Caco-2 (cell line): Measurements from ENCODE around the gene MPND. TPM values are rescaled to one million over a fixed set of nuclear protein-coding genes. Genes with fewer than 3 reads are reported as not detected.

Experiments
- BruUV-seq: library from RNA; stranded (reverse); fragments of 400-500 nt; replicated peaks from 2 replicates; lab custom pipeline; 2021; lab: Mats Ljungman, UMichigan
- CTCF ChIA-PET: fragments of 300-600 bp; sonication (Branson Sonifier 250); formaldehyde crosslinking; loops from one replicate; lab custom pipeline; 2022; ENCODE audit warnings: antibody characterized with exemption; lab: Charles Lee
- POLR2A ChIA-PET: fragments of 300-600 bp; sonication (Branson Sonifier 250); formaldehyde crosslinking; loops from one replicate; lab custom pipeline; 2022; ENCODE audit warnings: antibody characterized with exemption; lab: Charles Lee
- DNase-seq, 2 experiments: peaks; one replicate each; pipeline versions ENCODE4 v3.0.0 to v3.0.0-alpha.2; 2020 to 2022
- H3K27me3 ChIP-seq: replicated peaks from 2 replicates; pipeline ENCODE4 v1.6.0; 2011; ENCODE audit warnings: low read length; ENCODE audit not compliant: control insufficient read depth, insufficient read depth
- H3K36me3 ChIP-seq: 2 replicates; pipeline ENCODE4 v1.5.1; 2011; ENCODE audit warnings: low read length; ENCODE audit not compliant: control insufficient read depth, insufficient read depth
- H3K4me1 ChIP-seq: fragments of 250-450 bp; sonication (Bioruptor Pico); 2 replicates; pipeline ENCODE4 v1.5.1; 2020; ENCODE audit warnings: mild to moderate bottlenecking
- H3K4me3 ChIP-seq: 2 replicates; pipeline ENCODE4 v1.5.1; 2011; ENCODE audit warnings: low read depth, mild to moderate bottlenecking, control low read depth, low read length
- H3K9me3 ChIP-seq: fragments of 250-450 bp; sonication (Bioruptor Pico); 2 replicates; pipeline ENCODE4 v1.5.1; 2020; ENCODE audit warnings: mild to moderate bottlenecking, moderate library complexity
- H3K27ac Mint-ChIP-seq: one replicate; pipeline ENCODE4 v1.8.0; 2022; ENCODE audit warnings: mixed read lengths; ENCODE audit not compliant: unreplicated experiment
- H3K27me3 Mint-ChIP-seq: one replicate; pipeline ENCODE4 v1.8.0; 2022; ENCODE audit warnings: mixed read lengths; ENCODE audit not compliant: insufficient read depth, unreplicated experiment
- H3K36me3 Mint-ChIP-seq: one replicate; pipeline ENCODE4 v1.8.0; 2022; ENCODE audit warnings: mild to moderate bottlenecking, mixed read lengths; ENCODE audit not compliant: insufficient read depth, unreplicated experiment
- H3K4me1 Mint-ChIP-seq: one replicate; pipeline ENCODE4 v1.8.0; 2022; ENCODE audit warnings: low read depth, mixed read lengths; ENCODE audit not compliant: unreplicated experiment
- H3K4me3 Mint-ChIP-seq: one replicate; pipeline ENCODE4 v1.8.0; 2022; ENCODE audit warnings: mild to moderate bottlenecking, moderate library complexity, mixed read lengths; ENCODE audit not compliant: unreplicated experiment
- H3K9me3 Mint-ChIP-seq: one replicate; pipeline ENCODE4 v1.8.0; 2022; ENCODE audit warnings: mixed read lengths; ENCODE audit not compliant: unreplicated experiment
- CTCF ChIP-seq, 2 experiments: fragments of 200-600 bp in 1 of 2; IDR thresholded peaks; 1 replicate in 1 of 2; 2 replicates in 1 of 2; pipeline versions ENCODE4 v1.5.1 to v1.8.0; 2011 to 2022; ENCODE audit warnings: antibody characterized with exemption in 1 of 2, control low read depth in 1 of 2, inconsistent platforms in 1 of 2, low read depth in 1 of 2, low read length in 1 of 2, mild to moderate bottlenecking in 1 of 2, moderate library complexity in 1 of 2; ENCODE audit not compliant: insufficient read depth in 1 of 2, severe bottlenecking in 1 of 2, unreplicated experiment in 1 of 2
- intact Hi-C: fragments of 100-400 bp; cut with micrococcal nuclease; formaldehyde crosslinking; loops from one replicate; pipeline ENCODE4 v1.10.0; 2022; ENCODE audit not compliant: unreplicated experiment
- total RNA-seq: library from RNA; stranded (reverse); gene quantifications from 2 replicates; pipeline ENCODE4 v1.2.3, GENCODE V29; 2022

MPND gene
- total RNA-seq, 1 experiment from 2014 or later: 35.7 TPM

- H3K27me3 Mint-ChIP-seq: no peaks in the 10 kb centered on the region
- no peak overlapping the region for H3K4me3 ChIP-seq
- TF ChIP-seq CTCF (IDR thresholded peaks at IDR 0.05; ENCODE audit: insufficient read depth in 1 of 2, low read depth in 1 of 2, low read length in 1 of 2, severe bottlenecking in 1 of 2, unreplicated experiment in 1 of 2): no peak
- DNase-seq: peak; percentile 82 to 91
- ChIA-PET POLR2A (interaction anchor here (0.6 to 1.8 kb wide), 5 partner anchors 10 to 48 kb away, joined by 3 to 21 read pairs (median 6); partner anchors contain the start of genes CHAF1A and SH3GL1), CTCF (interaction anchor here (0.6 to 2.2 kb wide), 7 partner anchors 10 to 225 kb away, joined by 5 to 21 read pairs (median 7); partner anchors contain the start of gene SH3GL1)
- no peaks in the 10 kb centered on the region for H3K27me3 ChIP-seq
- H3K9me3 Mint-ChIP-seq: no peaks in the 10 kb centered on the region
- BruUV-seq: no TSS peak
- H3K4me1 Mint-ChIP-seq: peaks cover 29% of the 10 kb centered on the region
- H3K9me3 ChIP-seq: no peaks in the 10 kb centered on the region
- H3K27ac Mint-ChIP-seq: peak overlapping the region; percentile 53
- H3K4me1 ChIP-seq: peaks cover 41% of the 10 kb centered on the region
- intact Hi-C loops: loop anchor here (1.0 kb wide), 2 partner anchors 10 to 15 kb away; partner anchors contain the start of gene SH3GL1
- H3K36me3 Mint-ChIP-seq: peaks cover 57% of the 10 kb centered on the region
- peaks cover 3% of the 10 kb centered on the region for H3K36me3 ChIP-seq
- H3K4me3 Mint-ChIP-seq: peak overlapping the region; percentile 46
These were observed 47.4 kb downstream of the MPND start for GRCh38 chr19:4390567-4391305.

GRCh38 chr19:4391306-4391693 lies 47.9 kb downstream of the MPND start:
- DNase-seq: no peak
- Histone ChIP-seq H3K27me3 (no peaks in the 10 kb centered on the region), H3K4me3 (no peak overlapping the region), H3K9me3 (no peaks in the 10 kb centered on the region), H3K4me1 (peaks cover 41% of the 10 kb centered on the region), H3K36me3 (peaks cover 3% of the 10 kb centered on the region)
- no peaks in the 10 kb centered on the region for H3K27me3 Mint-ChIP-seq
- ChIA-PET POLR2A (interaction anchor here (1.0 to 1.8 kb wide), 3 partner anchors 11 to 49 kb away, joined by 3 to 21 read pairs (median 8); partner anchors contain the start of gene CHAF1A), CTCF (interaction anchor here (1.5 to 2.2 kb wide), 3 partner anchors 9 to 49 kb away, joined by 6 to 21 read pairs (median 14); partner anchors contain the start of gene SH3GL1)
- no peak for TF ChIP-seq CTCF (IDR thresholded peaks at IDR 0.05; ENCODE audit: insufficient read depth in 1 of 2, low read depth in 1 of 2, low read length in 1 of 2, severe bottlenecking in 1 of 2, unreplicated experiment in 1 of 2)
- no TSS peak for BruUV-seq
- intact Hi-C loops: loop anchor here (1.0 kb wide), 2 partner anchors 9 to 16 kb away; partner anchors contain the start of gene SH3GL1
- peak overlapping the region; percentile 53 for H3K27ac Mint-ChIP-seq
- peaks cover 62% of the 10 kb centered on the region for H3K36me3 Mint-ChIP-seq
- H3K4me3 Mint-ChIP-seq: peak overlapping the region; percentile 46
- H3K4me1 Mint-ChIP-seq: peaks cover 29% of the 10 kb centered on the region
- no peaks in the 10 kb centered on the region for H3K9me3 Mint-ChIP-seq

- Histone ChIP-seq H3K9me3 (no peaks in the 10 kb centered on the region), H3K27me3 (no peaks in the 10 kb centered on the region), H3K4me3 (no peak overlapping the region), H3K4me1 (peaks cover 41% of the 10 kb centered on the region), H3K36me3 (peaks cover 3% of the 10 kb centered on the region)
- DNase-seq: no peak
- Mint-ChIP-seq H3K4me3 (no peak overlapping the region), H3K9me3 (no peaks in the 10 kb centered on the region), H3K27ac (peak overlapping the region; percentile 53), H3K27me3 (no peaks in the 10 kb centered on the region), H3K36me3 (peaks cover 62% of the 10 kb centered on the region), H3K4me1 (peaks cover 29% of the 10 kb centered on the region)
- intact Hi-C loops: loop anchor here (1.0 kb wide), 2 partner anchors 8 to 17 kb away; partner anchors contain the start of gene SH3GL1
- ChIA-PET CTCF (interaction anchor here (1.5 to 1.7 kb wide), 2 partner anchors 9 to 49 kb away, joined by 6 to 14 read pairs; partner anchors contain the start of gene SH3GL1), POLR2A (interaction anchor here (1.0 to 1.8 kb wide), 2 partner anchors 17 to 49 kb away, joined by 3 to 21 read pairs; no protein-coding TSS in a partner anchor)
- TF ChIP-seq CTCF (IDR thresholded peaks at IDR 0.05; ENCODE audit: insufficient read depth in 1 of 2, low read depth in 1 of 2, low read length in 1 of 2, severe bottlenecking in 1 of 2, unreplicated experiment in 1 of 2): no peak
- no TSS peak for BruUV-seq
These were observed 48.5 kb downstream of the MPND start for GRCh38 chr19:4391701-4392483.
